Activated naive CD4-positive, alpha-beta T cell treated with anti-CD3 and anti-CD28 coated beads, Interleukin-2, amount 50 U/mL, for 72 hours (primary cell): Measurements from ENCODE around the gene CSPG4. TPM values are rescaled to one million over a fixed set of nuclear protein-coding genes. Genes with fewer than 3 reads are reported as not detected.
"Not testable (repeated sequence)": the region's sequence is repeated elsewhere in the genome, so short reads cannot be mapped to it uniquely, and the experiment has no call there.

Experiments used
- ATAC-seq, 2 donors: fragments of 150-1000 bp; cut with Tn5 transposase; 2 replicates each; pipeline ENCODE4 v1.10.0; 2021; ENCODE audit warnings: mild to moderate bottlenecking in 2 of 2, moderate library complexity in 2 of 2
- DNase-seq, 2 donors: peaks; one replicate each; pipeline ENCODE4 v3.0.0; 2021 to 2022; ENCODE audit warnings: low spot score in 2 of 2
- H3K27ac Mint-ChIP-seq, 2 donors: one replicate each; pipeline ENCODE4 v1.8.0; 2022; ENCODE audit warnings: mild to moderate bottlenecking in 2 of 2, mixed read lengths in 2 of 2
- H3K36me3 Mint-ChIP-seq, 2 donors: one replicate each; pipeline ENCODE4 v1.8.0; 2022; ENCODE audit warnings: mixed read lengths in 2 of 2
- H3K9me3 Mint-ChIP-seq, 2 donors: one replicate each; pipeline ENCODE4 v1.8.0; 2022; ENCODE audit warnings: mixed read lengths in 2 of 2
- total RNA-seq, 2 donors: library from RNA; stranded (reverse); gene quantifications; one replicate each; pipeline ENCODE4 v1.2.3, GENCODE V29; 2022

Gene CSPG4
- total RNA-seq, 2 donors from 2014 or later: not detected

- Mint-ChIP-seq H3K9me3 (no peaks in the 10 kb centered on the region), H3K27ac (no peak overlapping the region), H3K36me3 (no peaks in the 10 kb centered on the region)
- no peak for DNase-seq
- no peak for ATAC-seq
Observed at GRCh38 chr15:75731248-75732151, 18.9 kb upstream of the CSPG4 start.

DNA sequence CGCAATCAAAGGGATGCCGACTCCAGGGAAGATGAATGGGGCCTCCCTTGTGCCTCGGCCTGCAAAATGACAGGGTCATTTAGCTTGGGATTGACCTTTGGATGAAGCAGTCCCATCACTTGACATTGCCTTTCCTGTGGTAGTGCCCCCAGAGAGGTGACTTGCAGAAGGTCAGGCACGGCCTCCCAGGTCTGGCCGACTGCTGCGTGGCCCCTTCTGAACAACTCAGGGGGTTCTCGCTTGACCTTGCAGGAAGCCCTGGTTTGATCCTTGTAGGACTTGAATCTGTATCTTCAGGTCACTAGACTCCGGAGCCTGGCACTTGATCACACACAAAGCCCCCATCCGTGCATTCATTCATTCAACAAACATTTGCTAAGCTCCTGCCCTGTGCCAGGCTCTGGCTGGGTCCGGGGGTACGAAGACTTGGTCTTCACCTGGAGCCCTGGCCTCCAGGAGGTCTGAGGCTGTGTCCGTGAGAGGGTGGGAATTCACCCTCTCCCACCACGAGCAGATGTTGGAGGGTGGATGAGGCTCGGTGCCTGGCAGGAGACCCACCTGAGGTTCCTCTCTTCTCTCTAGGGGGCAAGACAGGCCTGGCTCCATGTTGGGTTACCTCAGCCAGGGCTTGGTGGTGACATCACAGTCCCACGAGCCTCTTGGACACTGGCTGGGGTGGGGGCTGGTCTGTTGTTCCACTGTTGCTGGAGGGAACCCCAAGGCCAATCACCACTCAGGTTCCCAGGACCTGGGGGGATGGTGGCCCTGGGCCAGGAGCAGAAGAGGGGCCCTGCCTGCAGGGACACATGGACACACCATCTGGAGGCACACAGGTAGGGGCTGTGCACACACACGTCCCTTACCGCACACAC lies 18.0 kb upstream of the CSPG4 start:
- not testable (repeated sequence) for ATAC-seq, H3K36me3 Mint-ChIP-seq, H3K9me3 Mint-ChIP-seq, DNase-seq, H3K27ac Mint-ChIP-seq

DNA sequence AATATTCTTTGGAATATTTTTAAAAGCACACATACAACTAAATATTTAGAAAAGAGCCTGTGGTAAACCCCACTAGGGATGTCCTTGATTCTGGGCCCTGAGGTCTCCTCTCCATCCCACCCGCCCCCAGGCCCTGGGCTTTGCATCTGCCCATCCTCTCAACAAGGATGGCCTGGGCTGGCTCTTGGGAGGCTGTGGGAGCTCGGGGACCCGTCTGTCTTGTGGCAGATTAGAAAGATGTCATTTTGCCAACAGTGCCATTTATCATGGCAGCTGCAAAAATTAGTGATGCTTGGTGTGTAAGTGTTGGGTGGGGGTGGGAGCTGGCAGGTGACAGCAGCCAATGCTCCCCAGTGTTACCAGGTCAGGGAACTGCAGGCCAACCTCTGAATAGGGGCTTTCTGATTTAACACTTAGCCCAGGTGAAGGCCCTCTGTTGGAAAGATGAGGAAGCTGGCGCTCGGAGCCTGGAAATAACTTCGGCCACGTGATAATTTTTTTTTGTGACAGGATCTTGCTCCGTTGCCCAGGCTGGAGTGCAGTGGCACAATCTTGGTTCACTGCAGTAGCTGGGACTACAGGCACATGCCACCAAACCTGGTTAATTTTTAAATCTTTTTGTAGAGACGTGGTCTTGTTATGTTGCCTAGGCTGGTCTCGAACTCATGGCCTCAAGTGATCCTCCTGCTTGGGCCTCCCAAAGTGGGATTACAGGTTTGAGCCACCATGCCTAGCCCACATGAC lies 16.9 kb upstream of the CSPG4 start:
- DNase-seq (no peak), ATAC-seq (no peak)
- no peaks in the 10 kb centered on the region for H3K9me3 Mint-ChIP-seq
- no peaks in the 10 kb centered on the region for H3K36me3 Mint-ChIP-seq
- no peak overlapping the region for H3K27ac Mint-ChIP-seq

DNA sequence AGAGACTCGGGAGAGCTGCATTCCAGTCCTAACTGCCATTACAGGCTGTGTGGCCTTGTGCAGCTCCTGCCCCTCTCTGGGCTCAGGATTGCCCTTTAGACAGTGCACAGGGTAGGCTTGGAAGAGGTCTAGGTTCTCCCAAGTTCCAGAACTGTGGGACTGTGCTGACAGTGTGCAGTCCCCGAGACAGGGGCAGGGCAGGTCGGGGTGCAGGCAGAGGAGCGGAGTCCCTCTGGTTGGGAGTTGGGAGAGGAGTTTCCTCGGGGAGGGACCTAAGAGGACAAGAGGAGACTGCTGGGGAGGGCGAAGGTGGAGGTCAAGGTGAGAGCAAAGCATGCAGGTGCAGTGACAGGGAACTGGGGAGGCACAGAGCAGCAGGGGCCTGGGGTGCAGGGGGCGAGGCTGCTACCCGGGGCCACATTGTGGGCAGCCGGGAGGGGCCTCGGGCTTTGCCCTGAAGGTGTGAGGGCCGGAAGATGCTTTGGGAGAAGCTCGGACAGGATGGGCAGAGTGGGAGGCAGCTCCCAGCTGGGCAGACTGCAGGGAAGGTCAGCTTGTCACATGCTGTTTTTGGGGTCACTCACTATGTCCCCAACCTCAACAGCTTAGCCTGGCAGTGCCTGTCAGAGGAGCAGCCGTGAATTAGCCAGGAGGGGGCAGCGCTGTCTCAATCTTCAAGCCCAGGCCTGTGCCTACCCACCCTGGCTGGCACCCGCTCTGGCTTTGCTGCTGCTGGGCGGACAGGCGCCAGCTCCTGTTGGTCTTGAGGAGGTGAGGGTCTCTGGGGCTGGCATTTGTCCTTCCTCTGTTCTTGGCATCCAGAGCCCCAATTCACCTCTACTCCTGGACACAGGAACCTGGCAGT lies 15.4 kb upstream of the CSPG4 start:
- DNase-seq: peak in 1 of 2 donors; percentile 66
- Mint-ChIP-seq H3K9me3 (no peaks in the 10 kb centered on the region), H3K27ac (peak overlapping the region in 1 of 2 donors; percentile 9), H3K36me3 (no peaks in the 10 kb centered on the region)
- peak; percentile 80 to 82 for ATAC-seq

- Mint-ChIP-seq H3K36me3 (no peaks in the 10 kb centered on the region), H3K9me3 (no peaks in the 10 kb centered on the region), H3K27ac (no peak overlapping the region)
- DNase-seq (no peak), ATAC-seq (no peak)
Observed at GRCh38 chr15:75727031-75727531, 14.4 kb upstream of the CSPG4 start.

- H3K36me3 Mint-ChIP-seq: no peaks in the 10 kb centered on the region
- no peaks in the 10 kb centered on the region for H3K9me3 Mint-ChIP-seq
- no peak overlapping the region for H3K27ac Mint-ChIP-seq
- ATAC-seq: no peak
- no peak for DNase-seq
Observed at GRCh38 chr15:75725719-75726607, 13.3 kb upstream of the CSPG4 start.

DNA sequence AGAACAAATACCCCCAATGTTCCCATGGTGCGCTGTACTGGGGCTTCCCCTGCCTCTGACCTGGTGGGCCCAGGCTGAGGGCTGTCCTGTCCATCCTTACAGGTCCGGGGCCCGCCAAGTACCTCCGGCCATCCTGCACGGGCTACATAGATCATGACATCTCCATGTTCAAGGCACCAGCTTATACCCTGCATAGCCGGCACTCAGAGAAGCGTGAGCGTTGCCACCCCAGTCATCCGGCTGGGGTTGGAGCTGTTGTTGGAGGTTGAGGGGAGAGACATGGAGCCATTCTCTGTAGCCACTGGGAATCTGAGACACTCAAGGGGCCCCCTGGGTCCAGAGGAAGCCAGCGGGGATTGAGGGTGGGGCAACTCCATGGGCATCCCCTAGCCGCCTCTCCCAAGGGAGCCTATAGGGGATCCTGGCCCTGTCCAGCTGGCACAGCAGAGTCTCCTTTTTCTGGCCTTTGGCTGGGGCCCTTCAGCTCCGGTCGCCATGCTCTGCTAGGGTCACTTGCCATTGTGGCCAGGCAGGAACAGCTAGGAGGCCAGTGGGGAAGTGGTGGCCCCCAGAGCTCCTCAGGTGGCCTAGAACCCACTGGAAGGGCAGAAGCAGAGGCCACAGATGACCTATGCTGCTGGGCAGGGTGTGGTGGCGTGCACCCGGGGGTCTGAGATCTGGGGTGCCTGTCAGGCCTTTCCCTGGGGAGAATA lies 12.5 kb upstream of the CSPG4 start:
- ATAC-seq (no peak), DNase-seq (no peak)
- no peaks in the 10 kb centered on the region for H3K9me3 Mint-ChIP-seq
- no peak overlapping the region for H3K27ac Mint-ChIP-seq
- H3K36me3 Mint-ChIP-seq: no peaks in the 10 kb centered on the region

- ATAC-seq (peak; percentile 28 to 53), DNase-seq (no peak)
- H3K27ac Mint-ChIP-seq: no peak overlapping the region
- no peaks in the 10 kb centered on the region for H3K9me3 Mint-ChIP-seq
- no peaks in the 10 kb centered on the region for H3K36me3 Mint-ChIP-seq
Observed at GRCh38 chr15:75723847-75724660, 11.4 kb upstream of the CSPG4 start.

GRCh38 chr15:75723171-75723846 lies 10.7 kb upstream of the CSPG4 start:
- no peaks in the 10 kb centered on the region for H3K9me3 Mint-ChIP-seq
- no peak overlapping the region for H3K27ac Mint-ChIP-seq
- DNase-seq: no peak
- no peak for ATAC-seq
- H3K36me3 Mint-ChIP-seq: no peaks in the 10 kb centered on the region

DNA sequence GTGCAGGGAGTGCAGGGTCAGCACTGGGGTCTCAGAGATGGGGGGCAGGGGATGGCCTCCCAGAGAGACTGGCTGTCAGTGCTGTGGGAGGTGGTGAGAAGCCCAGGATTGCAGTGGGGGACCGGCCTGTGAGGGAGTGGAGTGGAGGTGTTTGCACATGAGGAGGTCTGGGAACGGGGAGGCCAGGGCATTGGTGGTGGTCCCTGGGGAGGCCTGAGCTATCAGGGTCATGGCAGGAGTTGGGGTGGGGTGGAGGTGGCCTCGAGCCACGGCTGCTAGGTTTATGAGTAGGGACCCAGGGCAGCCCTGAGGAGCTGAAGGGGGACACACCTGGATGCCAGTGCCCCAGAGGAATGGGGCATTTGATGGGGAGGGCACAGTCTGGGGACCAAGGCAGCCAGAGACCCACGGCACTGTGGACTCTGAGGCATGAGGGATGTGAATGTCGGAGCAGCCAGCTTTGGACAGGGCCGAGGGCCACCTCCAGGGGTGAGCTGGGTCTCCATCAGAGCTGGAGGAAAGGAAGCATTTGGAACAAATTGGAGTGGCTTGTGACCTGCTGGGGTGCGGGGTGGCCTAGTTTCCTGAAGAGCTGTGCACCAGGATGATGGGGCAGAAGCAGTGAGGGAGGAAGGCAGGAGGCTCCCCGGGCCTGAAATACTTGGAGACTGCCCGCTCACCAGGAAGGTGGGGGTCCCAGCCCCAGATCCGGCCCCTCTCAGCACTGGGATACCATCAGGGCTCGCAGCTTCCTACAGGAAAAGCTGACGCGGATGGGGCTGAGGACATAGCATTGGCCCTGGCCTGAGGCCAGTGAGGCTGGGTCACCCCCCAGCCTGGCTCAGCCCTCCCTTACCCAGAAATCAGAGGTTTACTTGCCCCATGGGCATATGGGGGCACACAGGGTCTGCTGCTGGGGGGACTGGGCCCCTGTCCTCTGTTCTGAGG lies 9.5 kb upstream of the CSPG4 start:
- ATAC-seq (no peak), DNase-seq (no peak)
- H3K9me3 Mint-ChIP-seq: no peaks in the 10 kb centered on the region
- H3K36me3 Mint-ChIP-seq: no peaks in the 10 kb centered on the region
- H3K27ac Mint-ChIP-seq: no peak overlapping the region

DNA sequence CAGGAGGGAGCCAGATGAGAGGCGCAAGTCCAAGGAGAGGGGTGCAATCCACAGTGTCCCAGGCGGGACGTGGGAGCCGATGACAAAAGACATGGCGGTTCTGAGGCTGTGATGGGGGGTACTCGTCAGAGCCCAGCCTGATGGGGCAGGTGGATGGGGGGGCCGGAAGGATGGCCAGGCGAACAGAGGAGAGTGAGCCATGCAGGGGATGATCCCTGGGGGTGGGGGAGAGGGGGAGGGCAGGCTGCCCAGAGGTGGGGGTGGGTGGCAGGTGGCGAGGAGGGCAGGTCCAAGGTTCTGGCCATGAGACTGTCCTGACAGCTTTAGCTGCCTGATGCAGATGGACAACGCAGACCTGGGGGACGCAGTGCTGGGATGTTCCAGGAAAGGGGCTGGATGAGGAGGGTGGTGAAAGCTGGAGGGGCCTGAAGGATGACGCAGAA lies 8.9 kb upstream of the CSPG4 start:
- Mint-ChIP-seq H3K27ac (peak overlapping the region in 1 of 2 donors; percentile 3), H3K36me3 (no peaks in the 10 kb centered on the region), H3K9me3 (no peaks in the 10 kb centered on the region)
- DNase-seq: no peak
- ATAC-seq: no peak

GRCh38 chr15:75720787-75721479 lies 8.3 kb upstream of the CSPG4 start:
- peak; percentile 81 to 84 for ATAC-seq
- H3K27ac Mint-ChIP-seq: peak overlapping the region in 1 of 2 donors; percentile 3
- H3K36me3 Mint-ChIP-seq: no peaks in the 10 kb centered on the region
- peak in 1 of 2 donors; percentile 48 for DNase-seq
- no peaks in the 10 kb centered on the region for H3K9me3 Mint-ChIP-seq
